HepG2 (cell line): ENCODE data around the gene HSD3B7. TPM values are rescaled to one million over a fixed set of nuclear protein-coding genes. Genes with fewer than 3 reads are reported as not detected.
A peak's percentile ranks its signal among the peaks of the same experiment; 100 is the strongest.

Source experiments
- ELF1 ChIP-seq: sonication (generic); formaldehyde crosslinking; IDR thresholded peaks from 2 replicates; pipeline ENCODE4 v1.4.0; 2020; ENCODE audit warnings: missing genetic modification reagents
- ETV5 ChIP-seq: IDR thresholded peaks from 2 replicates; pipeline ENCODE4 v1.6.1; 2018; ENCODE audit warnings: missing biosample characterization, missing genetic modification reagents, inconsistent platforms, borderline replicate concordance
- FOXA1 ChIP-seq, 2 experiments: fragments of 450-650 bp in 1 of 2; sonication (generic) in 1 of 2; formaldehyde crosslinking in 1 of 2; IDR thresholded peaks; 2 replicates each; pipeline versions ENCODE4 v1.4.0 to v1.6.1; 2016 to 2020; ENCODE audit warnings: missing genetic modification reagents in 1 of 2
- FOXC1 ChIP-seq: sonication (generic); formaldehyde crosslinking; IDR thresholded peaks from 2 replicates; pipeline ENCODE4 v1.8.0; 2022; ENCODE audit warnings: mild to moderate bottlenecking, missing genetic modification reagents, borderline replicate concordance
- GZF1 ChIP-seq: sonication (generic); formaldehyde crosslinking; IDR thresholded peaks from 2 replicates; pipeline ENCODE4 v1.5.1; 2020; ENCODE audit warnings: mild to moderate bottlenecking, missing genetic modification reagents
- HMG20B ChIP-seq: conservative IDR thresholded peaks from 2 replicates; pipeline ENCODE4 v1.6.1; 2016; ENCODE audit warnings: missing genetic modification reagents, missing compliant biosample characterization
- ISX ChIP-seq: sonication (generic); formaldehyde crosslinking; conservative IDR thresholded peaks from 2 replicates; pipeline ENCODE4 v1.5.0; 2020; ENCODE audit warnings: missing genetic modification reagents
- NFE2 ChIP-seq: sonication (generic); formaldehyde crosslinking; IDR thresholded peaks from 2 replicates; pipeline ENCODE4 v1.4.0; 2020; ENCODE audit warnings: missing genetic modification reagents
- SYNCRIP ChIP-seq: fragments of 200-400 bp; formaldehyde crosslinking; IDR thresholded peaks from 2 replicates; pipeline ENCODE4 v1.6.1; 2018; ENCODE audit warnings: mild to moderate bottlenecking, low read depth, low read length; ENCODE audit not compliant: insufficient read depth
- ZFP1 ChIP-seq: IDR thresholded peaks from 2 replicates; pipeline ENCODE4 v1.6.1; 2016
- ZFX ChIP-seq: sonication (generic); formaldehyde crosslinking; IDR thresholded peaks from 2 replicates; pipeline ENCODE4 v1.4.0; 2020; ENCODE audit warnings: mild to moderate bottlenecking, low read depth, missing genetic modification reagents, moderate library complexity
- ZNF343 ChIP-seq: sonication (generic); formaldehyde crosslinking; IDR thresholded peaks from 2 replicates; pipeline ENCODE4 v1.4.0; 2020; ENCODE audit warnings: mild to moderate bottlenecking, missing genetic modification reagents
- ZNF598 ChIP-seq: sonication (generic); formaldehyde crosslinking; IDR thresholded peaks from 2 replicates; pipeline ENCODE4 v1.5.1; 2020; ENCODE audit warnings: mild to moderate bottlenecking, missing genetic modification reagents, borderline replicate concordance
- ZNF605 ChIP-seq: sonication (generic); formaldehyde crosslinking; IDR thresholded peaks from 2 replicates; pipeline ENCODE4 v1.8.0; 2022; ENCODE audit warnings: mild to moderate bottlenecking, missing genetic modification reagents
- ZNF720 ChIP-seq: sonication (generic); formaldehyde crosslinking; IDR thresholded peaks from 2 replicates; pipeline ENCODE4 v1.4.0; 2020; ENCODE audit warnings: missing genetic modification reagents
- ZSCAN29 ChIP-seq: sonication (generic); formaldehyde crosslinking; conservative IDR thresholded peaks from 2 replicates; pipeline ENCODE4 v1.4.0; 2020; ENCODE audit warnings: mild to moderate bottlenecking, missing genetic modification reagents
- polyA plus RNA-seq, 8 experiments: library from polyadenylated mRNA; depleted of rRNA in 3 of 8; stranded (reverse) in 7 of 8; unstranded in 1 of 8; fragments of >200 nt; fragmentation: Illumina TruSeq in 4 of 8; extraction: Trizol in 4 of 8; gene quantifications; 2 replicates each; pipeline versions ENCODE4 v1.2.1 to v1.2.3, GENCODE V29; 2011 to 2016; ENCODE audit warnings: low read depth in 4 of 8, missing spikeins in 1 of 8, mixed read lengths in 1 of 8; ENCODE audit not compliant: insufficient read depth in 1 of 8
- total RNA-seq, 5 experiments: library from RNA; depleted of rRNA; stranded (reverse); fragments of >200 nt; fragmentation: Illumina TruSeq; extraction: Trizol; gene quantifications; 2 replicates each; pipeline ENCODE4 v1.2.3, GENCODE V29; 2016; ENCODE audit warnings: low read depth in 1 of 5
- TF ChIP-seq, protein P1 (sequence below): sonication (generic); formaldehyde crosslinking; IDR thresholded peaks from 2 replicates; pipeline ENCODE4 v1.5.0; 2020; ENCODE audit warnings: missing genetic modification reagents, mild to moderate bottlenecking, borderline replicate concordance
- TF ChIP-seq, protein P2 (sequence below): sonication (generic); formaldehyde crosslinking; IDR thresholded peaks from 2 replicates; pipeline ENCODE4 v1.4.0; 2020; ENCODE audit warnings: missing genetic modification reagents, borderline replicate concordance
- TF ChIP-seq, protein P3 (sequence below): sonication (generic); formaldehyde crosslinking; conservative IDR thresholded peaks from 2 replicates; pipeline ENCODE4 v1.8.0; 2022; ENCODE audit warnings: missing genetic modification reagents
- TF ChIP-seq, protein P4 (sequence below): sonication (generic); formaldehyde crosslinking; IDR thresholded peaks from 2 replicates; pipeline ENCODE4 v1.8.1; 2023; ENCODE audit warnings: mild to moderate bottlenecking, inconsistent platforms, moderate library complexity, missing genetic modification reagents, borderline replicate concordance

HSD3B7 gene
- total and polyA plus RNA-seq, 2 of the 13 experiments (the other 11 are each of a cell fraction or from before 2014, with no cell fraction given), result 32.9 to 69.7 TPM

DNA sequence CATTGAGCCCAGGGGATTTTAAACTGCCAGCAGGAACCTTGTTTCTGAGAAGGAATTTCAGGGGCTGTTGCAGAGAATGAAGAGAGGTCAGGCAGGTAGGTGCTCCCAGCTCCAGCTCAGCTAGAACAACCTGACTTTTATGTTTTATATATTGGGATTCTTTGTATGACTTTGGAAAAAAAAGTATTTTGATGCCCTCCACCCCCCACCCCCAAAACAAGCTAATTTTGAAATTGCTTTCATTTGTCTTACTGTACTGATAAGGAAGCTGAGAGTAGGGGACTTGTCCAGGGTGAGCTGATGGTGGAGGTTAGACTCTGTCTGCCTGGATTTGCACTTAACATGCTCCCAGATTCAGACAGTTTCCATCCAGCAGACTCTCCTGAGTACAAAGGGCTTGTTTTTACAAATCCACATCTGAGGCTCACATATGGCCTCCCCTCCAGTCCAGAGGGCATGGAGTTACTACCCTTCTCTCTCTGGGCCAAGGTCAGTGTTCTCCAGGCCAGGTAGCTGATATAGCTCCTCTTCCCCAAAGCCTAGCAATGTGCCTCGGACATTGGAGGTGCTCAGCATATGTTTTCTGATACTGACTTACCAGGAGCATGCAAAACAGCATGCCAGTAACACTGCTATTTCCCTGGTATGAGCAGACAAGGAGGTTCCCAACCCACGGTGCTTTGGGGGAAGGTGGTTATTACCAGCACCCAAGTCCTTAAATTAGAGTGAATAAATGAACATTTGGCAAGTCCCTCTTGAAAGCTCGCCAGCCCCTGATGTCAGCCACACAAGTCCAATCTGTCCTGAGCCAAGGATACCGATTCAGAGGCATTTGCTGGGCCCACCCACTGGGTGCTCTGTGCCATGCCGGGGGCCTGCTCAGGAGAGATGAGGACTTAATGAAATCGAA is 14.1 kb downstream of the HSD3B7 start (continued):
- TF ChIP-seq ZSCAN29, result peak; percentile 58; the same call in 1 of the 2 replicates
- TF ChIP-seq NFE2, result no peak
- no peak for TF ChIP-seq SYNCRIP
- peak; percentile 81; the same call in 1 of the 2 replicates for TF ChIP-seq ZNF605 (CRISPR knock-in tag)
- TF ChIP-seq, protein P1, sequence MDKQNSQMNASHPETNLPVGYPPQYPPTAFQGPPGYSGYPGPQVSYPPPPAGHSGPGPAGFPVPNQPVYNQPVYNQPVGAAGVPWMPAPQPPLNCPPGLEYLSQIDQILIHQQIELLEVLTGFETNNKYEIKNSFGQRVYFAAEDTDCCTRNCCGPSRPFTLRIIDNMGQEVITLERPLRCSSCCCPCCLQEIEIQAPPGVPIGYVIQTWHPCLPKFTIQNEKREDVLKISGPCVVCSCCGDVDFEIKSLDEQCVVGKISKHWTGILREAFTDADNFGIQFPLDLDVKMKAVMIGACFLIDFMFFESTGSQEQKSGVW, result no peak
- peak; percentile 26; the same call in 1 of the 2 replicates for TF ChIP-seq ZNF598 (CRISPR knock-in tag)
- no peak for TF ChIP-seq HMG20B
- TF ChIP-seq ZNF720 (CRISPR knock-in tag), result no peak
- TF ChIP-seq, protein P2, sequence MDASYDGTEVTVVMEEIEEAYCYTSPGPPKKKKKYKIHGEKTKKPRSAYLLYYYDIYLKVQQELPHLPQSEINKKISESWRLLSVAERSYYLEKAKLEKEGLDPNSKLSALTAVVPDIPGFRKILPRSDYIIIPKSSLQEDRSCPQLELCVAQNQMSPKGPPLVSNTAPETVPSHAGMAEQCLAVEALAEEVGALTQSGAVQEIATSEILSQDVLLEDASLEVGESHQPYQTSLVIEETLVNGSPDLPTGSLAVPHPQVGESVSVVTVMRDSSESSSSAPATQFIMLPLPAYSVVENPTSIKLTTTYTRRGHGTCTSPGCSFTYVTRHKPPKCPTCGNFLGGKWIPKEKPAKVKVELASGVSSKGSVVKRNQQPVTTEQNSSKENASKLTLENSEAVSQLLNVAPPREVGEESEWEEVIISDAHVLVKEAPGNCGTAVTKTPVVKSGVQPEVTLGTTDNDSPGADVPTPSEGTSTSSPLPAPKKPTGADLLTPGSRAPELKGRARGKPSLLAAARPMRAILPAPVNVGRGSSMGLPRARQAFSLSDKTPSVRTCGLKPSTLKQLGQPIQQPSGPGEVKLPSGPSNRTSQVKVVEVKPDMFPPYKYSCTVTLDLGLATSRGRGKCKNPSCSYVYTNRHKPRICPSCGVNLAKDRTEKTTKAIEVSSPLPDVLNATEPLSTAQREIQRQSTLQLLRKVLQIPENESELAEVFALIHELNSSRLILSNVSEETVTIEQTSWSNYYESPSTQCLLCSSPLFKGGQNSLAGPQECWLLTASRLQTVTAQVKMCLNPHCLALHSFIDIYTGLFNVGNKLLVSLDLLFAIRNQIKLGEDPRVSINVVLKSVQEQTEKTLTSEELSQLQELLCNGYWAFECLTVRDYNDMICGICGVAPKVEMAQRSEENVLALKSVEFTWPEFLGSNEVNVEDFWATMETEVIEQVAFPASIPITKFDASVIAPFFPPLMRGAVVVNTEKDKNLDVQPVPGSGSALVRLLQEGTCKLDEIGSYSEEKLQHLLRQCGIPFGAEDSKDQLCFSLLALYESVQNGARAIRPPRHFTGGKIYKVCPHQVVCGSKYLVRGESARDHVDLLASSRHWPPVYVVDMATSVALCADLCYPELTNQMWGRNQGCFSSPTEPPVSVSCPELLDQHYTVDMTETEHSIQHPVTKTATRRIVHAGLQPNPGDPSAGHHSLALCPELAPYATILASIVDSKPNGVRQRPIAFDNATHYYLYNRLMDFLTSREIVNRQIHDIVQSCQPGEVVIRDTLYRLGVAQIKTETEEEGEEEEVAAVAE (CRISPR knock-in tag), result peak; percentile 14; the same call in 1 of the 2 replicates
- no peak for TF ChIP-seq FOXA1 (IDR thresholded peaks at IDR 0.05)
- peak; percentile 49; the same call in 1 of the 2 replicates for TF ChIP-seq FOXA1 (CRISPR knock-in tag; IDR thresholded peaks at IDR 0.05)
- peak; percentile 54; the same call in 1 of the 2 replicates for TF ChIP-seq FOXC1 (CRISPR knock-in tag)
- no peak for TF ChIP-seq ISX (CRISPR knock-in tag)
- TF ChIP-seq, protein P3, sequence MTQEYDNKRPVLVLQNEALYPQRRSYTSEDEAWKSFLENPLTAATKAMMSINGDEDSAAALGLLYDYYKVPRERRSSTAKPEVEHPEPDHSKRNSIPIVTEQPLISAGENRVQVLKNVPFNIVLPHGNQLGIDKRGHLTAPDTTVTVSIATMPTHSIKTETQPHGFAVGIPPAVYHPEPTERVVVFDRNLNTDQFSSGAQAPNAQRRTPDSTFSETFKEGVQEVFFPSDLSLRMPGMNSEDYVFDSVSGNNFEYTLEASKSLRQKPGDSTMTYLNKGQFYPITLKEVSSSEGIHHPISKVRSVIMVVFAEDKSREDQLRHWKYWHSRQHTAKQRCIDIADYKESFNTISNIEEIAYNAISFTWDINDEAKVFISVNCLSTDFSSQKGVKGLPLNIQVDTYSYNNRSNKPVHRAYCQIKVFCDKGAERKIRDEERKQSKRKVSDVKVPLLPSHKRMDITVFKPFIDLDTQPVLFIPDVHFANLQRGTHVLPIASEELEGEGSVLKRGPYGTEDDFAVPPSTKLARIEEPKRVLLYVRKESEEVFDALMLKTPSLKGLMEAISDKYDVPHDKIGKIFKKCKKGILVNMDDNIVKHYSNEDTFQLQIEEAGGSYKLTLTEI (CRISPR knock-in tag), result no peak
- TF ChIP-seq, protein P4, sequence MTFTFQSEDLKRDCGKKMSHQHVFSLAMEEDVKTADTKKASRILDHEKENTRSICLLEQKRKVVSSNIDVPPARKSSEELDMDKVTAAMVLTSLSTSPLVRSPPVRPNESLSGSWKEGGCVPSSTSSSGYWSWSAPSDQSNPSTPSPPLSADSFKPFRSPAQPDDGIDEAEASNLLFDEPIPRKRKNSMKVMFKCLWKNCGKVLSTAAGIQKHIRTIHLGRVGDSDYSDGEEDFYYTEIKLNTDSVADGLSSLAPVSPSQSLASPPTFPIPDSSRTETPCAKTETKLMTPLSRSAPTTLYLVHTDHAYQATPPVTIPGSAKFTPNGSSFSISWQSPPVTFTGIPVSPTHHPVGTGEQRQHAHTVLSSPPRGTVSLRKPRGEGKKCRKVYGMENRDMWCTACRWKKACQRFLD, result 0 out of 2 replicates have a peak, but pooled peaks have one; percentile 36
- 0 out of 2 replicates have a peak, but pooled peaks have one; percentile 35 for TF ChIP-seq ZFP1 (CRISPR knock-in tag)
- TF ChIP-seq ZFX (CRISPR knock-in tag), result peak; percentile 74
- TF ChIP-seq ELF1, result no peak
- TF ChIP-seq ETV5, result peak; percentile 41; the same call in 1 of the 2 replicates
- TF ChIP-seq ZNF343 (CRISPR knock-in tag), result no peak
- peak; percentile 35; the same call in 1 of the 2 replicates for TF ChIP-seq GZF1
